Measurements from ENCODE around the gene TTLL4. TPM values are rescaled to one million over a fixed set of nuclear protein-coding genes. Genes with fewer than 3 reads are reported as not detected.

Gene TTLL4
- total RNA-seq, 1 donor = 19.9 TPM

GRCh38 chr2:218792433-218792832 lies 81.8 kb downstream of the TTLL4 start:
- DNase-seq (ENCODE audit: low read depth) = no peak
- no peak overlapping the region for H3K4me3 ChIP-seq (ENCODE audit: low read depth, low read length)
- no peak for TF ChIP-seq CTCF (IDR thresholded peaks at IDR 0.05; ENCODE audit: insufficient read depth, low read depth, low read length)

- TF ChIP-seq CTCF (IDR thresholded peaks at IDR 0.05; ENCODE audit: insufficient read depth, low read depth, low read length) = no peak
- DNase-seq (ENCODE audit: low read depth) = no peak
- no peak overlapping the region for H3K4me3 ChIP-seq (ENCODE audit: low read depth, low read length)
These were observed 86.1 kb downstream of the TTLL4 start for GRCh38 chr2:218796691-218797090.

GRCh38 chr2:218798767-218799504 lies 88.3 kb downstream of the TTLL4 start:
- DNase-seq (ENCODE audit: low read depth) = peak; percentile 94

GRCh38 chr2:218799990-218800389 lies 89.4 kb downstream of the TTLL4 start:
- TF ChIP-seq CTCF (IDR thresholded peaks at IDR 0.05; ENCODE audit: insufficient read depth, low read depth, low read length) = no peak
- peak; percentile 64 for DNase-seq (ENCODE audit: low read depth)
- H3K4me3 ChIP-seq (ENCODE audit: low read depth, low read length) = no peak overlapping the region

More at GRCh38 chr2:218798767-218799504, 88.3 kb downstream of the TTLL4 start:
- H3K4me3 ChIP-seq (ENCODE audit: low read depth, low read length) = no peak overlapping the region
- TF ChIP-seq CTCF (IDR thresholded peaks at IDR 0.05; ENCODE audit: insufficient read depth, low read depth, low read length) = no peak

- DNase-seq (ENCODE audit: low read depth) = peak; percentile 26
- TF ChIP-seq CTCF (IDR thresholded peaks at IDR 0.05; ENCODE audit: insufficient read depth, low read depth, low read length) = no peak
These were observed 91.9 kb downstream of the TTLL4 start for GRCh38 chr2:218802386-218802994.

GRCh38 chr2:218804817-218805216 lies 94.2 kb downstream of the TTLL4 start:
- no peak for TF ChIP-seq CTCF (IDR thresholded peaks at IDR 0.05; ENCODE audit: insufficient read depth, low read depth, low read length)
- DNase-seq (ENCODE audit: low read depth) = no peak
- H3K4me3 ChIP-seq (ENCODE audit: low read depth, low read length) = no peak overlapping the region

More at GRCh38 chr2:218802386-218802994, 91.9 kb downstream of the TTLL4 start:
- no peak overlapping the region for H3K4me3 ChIP-seq (ENCODE audit: low read depth, low read length)

Other genes with a start within 250 kb of the TTLL4 start
- 18.0 and 21.2 TPM in 2 replicates for gene USP37, start 142.5 kb upstream of the TTLL4 start, total RNA-seq
- 69.6 and 86.8 TPM in 2 replicates for gene CNOT9, start 142.0 kb upstream of the TTLL4 start, total RNA-seq
- gene PLCD4, start 102.9 kb upstream of the TTLL4 start, total RNA-seq = 0.97 and 2.2 TPM in 2 replicates
- 14.7 and 14.8 TPM in 2 replicates for gene ZNF142, start 51.2 kb upstream of the TTLL4 start, total RNA-seq
- 28.9 and 29.3 TPM in 2 replicates for gene BCS1L, start 51.2 kb upstream of the TTLL4 start, total RNA-seq
- 37.4 and 38.4 TPM in 2 replicates for gene RNF25, start 38.8 kb upstream of the TTLL4 start, total RNA-seq
- 23.7 and 23.8 TPM in 2 replicates for gene STK36, start 38.7 kb upstream of the TTLL4 start, total RNA-seq
- gene CYP27A1, start 71.3 kb downstream of the TTLL4 start, total RNA-seq = 4.7 and 16.1 TPM in 2 replicates
- gene PRKAG3, start 121.0 kb downstream of the TTLL4 start, total RNA-seq = not detected in 2 replicates
- gene WNT6, start 149.0 kb downstream of the TTLL4 start, total RNA-seq = not detected in 2 replicates
- gene WNT10A, start 170.0 kb downstream of the TTLL4 start, total RNA-seq = not detected in 2 replicates
- gene CDK5R2, start 248.8 kb downstream of the TTLL4 start, total RNA-seq = not detected in 2 replicates